ENCODE measurements around the gene TAGLN.

The TAGLN gene

GRCh38 chr11:117232092-117232878, 33.1 kb downstream of the TAGLN start, which contains the start of gene RNF214:
Gene RNF214, plus strand, starts transcription at chr11:117232671. Its CDS starts 1,602 bp downstream, at chr11:117234273.
- DNase-seq: no peak

- no peak for DNase-seq
Measured at GRCh38 chr11:117232911-117233409, 33.8 kb downstream of the TAGLN start.

- no peak for DNase-seq
Measured at GRCh38 chr11:117238221-117238620, 39.1 kb downstream of the TAGLN start.

- DNase-seq: no peak
Measured at GRCh38 chr11:117239295-117239694, 40.1 kb downstream of the TAGLN start.

- DNase-seq: no peak
Measured at GRCh38 chr11:117248341-117248740, 49.2 kb downstream of the TAGLN start.

GRCh38 chr11:117249571-117249970, 50.4 kb downstream of the TAGLN start:
- no peak for DNase-seq

GRCh38 chr11:117251506-117251905, 52.3 kb downstream of the TAGLN start:
- no peak for DNase-seq

- DNase-seq: no peak
Measured at GRCh38 chr11:117255966-117256365, 56.8 kb downstream of the TAGLN start.

- DNase-seq: no peak
Measured at GRCh38 chr11:117256573-117256972, 57.4 kb downstream of the TAGLN start.
